ENCODE results near the gene DXO.
"Not testable (repeated sequence)": the region's sequence is repeated elsewhere in the genome, so short reads cannot be mapped to it uniquely, and the experiment has no call there.

The DXO gene

GRCh38 chr6:31956796-31957195 lies 15.1 kb downstream of the DXO start:
- DNase-seq: no peak

- DNase-seq: no peak
Observed at GRCh38 chr6:31954511-31954910, 17.4 kb downstream of the DXO start.

GRCh38 chr6:31952890-31953289 lies 19.0 kb downstream of the DXO start:
- DNase-seq: no peak

DNA sequence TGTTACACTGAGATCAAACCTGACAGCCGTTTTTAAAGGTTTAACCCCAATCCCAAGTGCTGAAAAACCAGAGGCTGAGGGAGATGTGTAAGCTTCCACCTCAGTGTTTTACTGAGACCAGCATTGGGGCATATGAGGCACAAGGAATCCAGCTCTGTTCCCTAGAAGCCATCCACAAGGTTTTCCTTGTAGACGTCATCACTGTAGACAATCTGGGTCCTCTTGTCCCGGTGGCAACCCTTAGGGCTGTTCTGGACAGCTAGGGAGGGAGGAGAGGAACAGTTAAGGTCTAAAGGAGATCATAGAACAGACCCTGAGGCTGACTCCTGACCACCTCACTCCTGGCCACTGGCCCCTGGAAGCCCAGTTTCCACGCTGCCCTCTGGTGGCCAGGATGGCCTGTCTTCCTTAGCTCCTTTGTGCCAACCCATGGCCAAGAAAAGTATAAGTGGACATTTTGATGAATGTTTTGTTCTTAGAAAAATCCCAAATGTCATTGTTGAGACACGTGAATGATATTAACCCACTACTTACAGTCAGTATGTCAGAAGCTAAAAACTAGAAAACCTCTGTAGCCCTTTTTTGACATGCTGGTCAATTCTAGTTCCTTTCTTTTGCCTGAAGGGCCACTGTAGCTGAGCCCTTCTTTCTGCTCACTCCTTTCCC lies 19.7 kb downstream of the DXO start:
- DNase-seq: peak in 4 of 14 donors; percentile 5 to 29 (median 10)

GRCh38 chr6:31949926-31950548 lies 21.9 kb downstream of the DXO start:
- no peak for DNase-seq

DNA sequence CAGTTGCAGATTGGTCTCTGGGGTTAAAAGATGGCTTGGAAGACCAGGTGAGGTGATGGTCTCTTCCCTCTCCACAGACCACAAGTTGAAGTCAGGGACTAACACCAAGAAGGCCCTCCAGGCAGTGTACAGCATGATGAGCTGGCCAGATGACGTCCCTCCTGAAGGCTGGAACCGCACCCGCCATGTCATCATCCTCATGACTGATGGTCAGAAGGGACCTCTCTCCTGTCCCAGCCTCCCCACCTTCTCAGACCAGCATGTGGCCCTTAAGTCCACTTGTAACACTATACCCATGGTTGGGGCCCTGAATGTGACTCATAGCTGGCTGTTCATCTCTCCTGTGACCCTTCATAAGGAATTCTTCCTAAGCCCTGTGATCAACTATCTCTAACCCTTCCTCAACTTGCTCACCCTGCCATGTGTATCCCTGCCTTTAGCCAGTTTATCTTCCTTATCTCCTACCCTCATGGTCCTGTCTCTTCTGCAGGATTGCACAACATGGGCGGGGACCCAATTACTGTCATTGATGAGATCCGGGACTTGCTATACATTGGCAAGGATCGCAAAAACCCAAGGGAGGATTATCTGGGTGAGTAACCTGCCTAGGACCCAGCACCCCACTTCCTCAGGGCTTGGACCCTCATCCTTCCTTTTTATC lies 23.1 kb downstream of the DXO start:
- DNase-seq: no peak

GRCh38 chr6:31948306-31948705 lies 23.6 kb downstream of the DXO start:
- no peak for DNase-seq

GRCh38 chr6:31947864-31948263 lies 24.1 kb downstream of the DXO start:
- DNase-seq: no peak

- no peak for DNase-seq
Observed at GRCh38 chr6:31947070-31947675, 24.8 kb downstream of the DXO start.

DNA sequence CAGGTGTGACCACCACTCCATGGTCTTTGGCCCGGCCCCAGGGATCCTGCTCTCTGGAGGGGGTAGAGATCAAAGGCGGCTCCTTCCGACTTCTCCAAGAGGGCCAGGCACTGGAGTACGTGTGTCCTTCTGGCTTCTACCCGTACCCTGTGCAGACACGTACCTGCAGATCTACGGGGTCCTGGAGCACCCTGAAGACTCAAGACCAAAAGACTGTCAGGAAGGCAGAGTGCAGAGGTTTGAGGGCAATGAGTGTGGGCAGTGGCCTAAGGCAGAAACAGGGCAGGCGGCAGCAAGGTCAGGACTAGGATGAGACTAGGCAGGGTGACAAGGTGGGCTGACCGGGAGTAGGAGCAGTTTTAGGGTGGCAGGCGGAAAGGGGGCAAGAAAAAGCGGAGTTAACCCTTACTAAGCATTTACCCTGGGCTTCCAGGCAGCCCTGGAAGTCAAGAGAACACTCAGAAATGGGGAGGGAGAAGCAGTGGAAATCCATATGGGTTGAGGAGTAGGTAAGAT lies 25.5 kb downstream of the DXO start:
- DNase-seq: no peak

DNA sequence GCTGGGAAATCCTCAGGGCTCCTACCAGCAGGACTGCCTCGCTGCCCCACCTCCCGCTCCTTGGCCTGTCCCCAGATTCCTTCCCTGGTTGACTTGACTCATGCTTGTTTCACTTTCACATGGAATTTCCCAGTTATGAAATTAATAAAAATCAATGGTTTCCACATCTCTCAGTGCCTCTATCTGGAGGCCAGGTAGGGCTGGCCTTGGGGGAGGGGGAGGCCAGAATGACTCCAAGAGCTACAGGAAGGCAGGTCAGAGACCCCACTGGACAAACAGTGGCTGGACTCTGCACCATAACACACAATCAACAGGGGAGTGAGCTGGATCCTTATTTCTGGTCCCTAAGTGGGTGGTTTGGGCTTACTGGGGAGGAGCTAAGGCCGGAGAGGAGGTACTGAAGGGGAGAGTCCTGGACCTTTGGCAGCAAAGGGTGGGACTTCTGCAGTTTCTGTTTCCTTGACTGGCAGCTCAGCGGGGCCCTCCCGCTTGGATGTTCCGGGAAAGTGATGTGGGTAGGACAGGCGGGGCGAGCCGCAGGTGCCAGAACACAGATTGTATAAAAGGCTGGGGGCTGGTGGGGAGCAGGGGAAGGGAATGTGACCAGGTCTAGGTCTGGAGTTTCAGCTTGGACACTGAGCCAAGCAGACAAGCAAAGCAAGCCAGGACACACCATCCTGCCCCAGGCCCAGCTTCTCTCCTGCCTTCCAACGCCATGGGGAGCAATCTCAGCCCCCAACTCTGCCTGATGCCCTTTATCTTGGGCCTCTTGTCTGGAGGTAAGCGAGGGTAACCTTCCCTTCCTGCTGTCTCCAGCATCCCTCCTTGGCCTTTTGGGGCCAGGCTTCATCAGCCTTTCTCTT lies 26.2 kb downstream of the DXO start, which contains the start of gene CFB:
Gene CFB, plus strand, starts transcription at position 589 of the 863 bp plus-strand sequence. Its CDS starts 127 bp downstream, at position 716.
- DNase-seq: no peak

- no peak for DNase-seq
Observed at GRCh38 chr6:31945154-31945506, 26.8 kb downstream of the DXO start.

DNA sequence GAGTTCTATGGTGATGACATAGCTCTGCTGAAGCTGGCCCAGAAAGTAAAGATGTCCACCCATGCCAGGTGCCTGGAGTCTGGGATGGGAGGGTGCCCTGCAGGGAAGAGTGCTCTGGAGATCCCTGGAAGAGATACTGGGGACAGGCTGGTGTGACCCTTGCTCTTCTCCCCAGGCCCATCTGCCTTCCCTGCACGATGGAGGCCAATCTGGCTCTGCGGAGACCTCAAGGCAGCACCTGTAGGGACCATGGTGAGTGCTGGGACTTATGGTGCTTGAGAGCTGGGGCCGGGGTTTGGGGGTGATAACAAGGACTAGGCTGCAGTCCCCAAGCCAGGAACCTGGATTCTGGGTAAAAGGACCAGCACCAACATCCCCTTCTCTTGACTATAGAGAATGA lies 28.2 kb downstream of the DXO start:
- DNase-seq: no peak

DNA sequence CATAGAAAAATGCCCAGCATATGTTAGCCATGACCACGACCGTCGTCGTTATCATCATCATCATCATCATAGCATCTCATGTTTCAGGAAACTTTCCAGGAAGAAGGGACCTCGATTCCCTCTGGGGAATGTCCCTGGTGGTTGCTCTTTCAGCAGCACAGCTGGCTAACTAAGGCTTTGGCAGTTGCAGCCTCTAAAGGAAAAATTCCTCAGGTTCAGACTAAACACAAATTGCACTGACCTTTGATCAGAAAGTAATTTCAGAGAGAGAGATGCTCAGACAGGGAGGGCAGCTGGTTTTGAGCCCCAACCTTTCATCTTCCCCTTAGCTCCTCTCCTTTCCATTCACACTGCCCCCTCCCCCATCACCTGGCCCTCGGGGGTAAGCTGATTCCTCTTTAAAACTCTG lies 31.7 kb downstream of the DXO start:
- DNase-seq: no peak

DNA sequence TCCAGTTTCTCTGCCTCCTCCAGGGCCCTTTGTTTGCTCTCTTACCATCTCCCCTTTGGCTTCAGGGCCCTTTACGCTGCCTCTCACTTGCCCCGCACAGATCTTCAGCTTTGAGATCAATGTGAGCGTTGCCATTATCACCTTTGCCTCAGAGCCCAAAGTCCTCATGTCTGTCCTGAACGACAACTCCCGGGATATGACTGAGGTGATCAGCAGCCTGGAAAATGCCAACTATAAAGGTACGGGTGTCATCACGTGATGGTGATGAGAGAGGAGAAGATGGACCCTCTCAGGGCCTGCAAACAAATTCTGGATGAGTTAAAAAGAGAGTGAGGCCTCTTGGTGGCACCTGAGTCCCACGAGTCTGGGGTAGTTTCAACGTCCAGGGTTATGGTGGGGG lies 36.1 kb downstream of the DXO start:
- no peak for DNase-seq

GRCh38 chr6:31935021-31935420 lies 36.9 kb downstream of the DXO start:
- no peak for DNase-seq

DNA sequence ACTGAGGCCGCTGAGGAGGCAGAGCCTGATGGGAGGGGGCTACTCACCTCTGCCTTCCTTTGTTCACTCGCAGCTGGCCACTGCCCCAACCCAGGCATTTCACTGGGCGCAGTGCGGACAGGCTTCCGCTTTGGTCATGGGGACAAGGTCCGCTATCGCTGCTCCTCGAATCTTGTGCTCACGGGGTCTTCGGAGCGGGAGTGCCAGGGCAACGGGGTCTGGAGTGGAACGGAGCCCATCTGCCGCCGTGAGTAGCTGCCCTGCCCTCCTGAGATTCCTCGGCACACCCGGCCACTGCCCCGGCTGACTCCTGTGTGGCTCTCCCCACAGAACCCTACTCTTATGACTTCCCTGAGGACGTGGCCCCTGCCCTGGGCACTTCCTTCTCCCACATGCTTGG lies 38.4 kb downstream of the DXO start:
- DNase-seq: no peak

GRCh38 chr6:31932137-31932536 lies 39.8 kb downstream of the DXO start:
- DNase-seq: not testable (repeated sequence)

- no peak for DNase-seq
Observed at GRCh38 chr6:31930962-31931361, 41.0 kb downstream of the DXO start.

- no peak for DNase-seq
Observed at GRCh38 chr6:31928672-31928939, 43.3 kb downstream of the DXO start.

- no peak for DNase-seq
Observed at GRCh38 chr6:31927863-31928671, 43.9 kb downstream of the DXO start.

Data from C1 segment of cervical spinal cord (tissue), 14 donors.